ENCODE data around the gene AKR1C1.
"Not testable (repeated sequence)": the region's sequence is repeated elsewhere in the genome, so short reads cannot be mapped to it uniquely, and the experiment has no call there.

The AKR1C1 gene

GRCh38 chr10:4934391-4934987, 28.7 kb upstream of the AKR1C1 start:
- TF ChIP-seq CTCF (conservative IDR thresholded peaks at IDR 0.05; ENCODE audit: control insufficient read depth, insufficient read depth, low read depth, low read length): no peak
- no peak for DNase-seq (ENCODE audit: low read depth)
- no peak overlapping the region for H3K4me3 ChIP-seq (ENCODE audit: control insufficient read depth, low read depth, low read length)

- TF ChIP-seq CTCF (conservative IDR thresholded peaks at IDR 0.05; ENCODE audit: control insufficient read depth, insufficient read depth, low read depth, low read length): no peak
- no peak for DNase-seq (ENCODE audit: low read depth)
- H3K4me3 ChIP-seq (ENCODE audit: control insufficient read depth, low read depth, low read length): no peak overlapping the region
These were observed 25.9 kb upstream of the AKR1C1 start for GRCh38 chr10:4937346-4937745.

GRCh38 chr10:4939224-4940072, 23.8 kb upstream of the AKR1C1 start:
- TF ChIP-seq CTCF (conservative IDR thresholded peaks at IDR 0.05; ENCODE audit: control insufficient read depth, insufficient read depth, low read depth, low read length): no peak
- peak; percentile 51 for DNase-seq (ENCODE audit: low read depth)
- H3K4me3 ChIP-seq (ENCODE audit: control insufficient read depth, low read depth, low read length): no peak overlapping the region

- not testable (repeated sequence) for H3K4me3 ChIP-seq (ENCODE audit: control insufficient read depth, low read depth, low read length); DNase-seq (ENCODE audit: low read depth)
These were observed 23.2 kb upstream of the AKR1C1 start for GRCh38 chr10:4940073-4940428.

GRCh38 chr10:4940909-4941308, 22.3 kb upstream of the AKR1C1 start:
- not testable (repeated sequence) for DNase-seq (ENCODE audit: low read depth); H3K4me3 ChIP-seq (ENCODE audit: control insufficient read depth, low read depth, low read length)

- TF ChIP-seq CTCF (conservative IDR thresholded peaks at IDR 0.05; ENCODE audit: control insufficient read depth, insufficient read depth, low read depth, low read length): no peak
- no peak overlapping the region for H3K4me3 ChIP-seq (ENCODE audit: control insufficient read depth, low read depth, low read length)
- peak; percentile 25 for DNase-seq (ENCODE audit: low read depth)
These were observed 21.5 kb upstream of the AKR1C1 start for GRCh38 chr10:4941540-4942330.

- TF ChIP-seq CTCF (conservative IDR thresholded peaks at IDR 0.05; ENCODE audit: control insufficient read depth, insufficient read depth, low read depth, low read length): peak; percentile 30
- DNase-seq (ENCODE audit: low read depth): peak; percentile 88
- not testable (repeated sequence) for H3K4me3 ChIP-seq (ENCODE audit: control insufficient read depth, low read depth, low read length)
These were observed 20.3 kb upstream of the AKR1C1 start for GRCh38 chr10:4942931-4943330.

GRCh38 chr10:4943416-4943815, 19.8 kb upstream of the AKR1C1 start:
- not testable (repeated sequence) for H3K4me3 ChIP-seq (ENCODE audit: control insufficient read depth, low read depth, low read length); DNase-seq (ENCODE audit: low read depth)

All from fibroblast of mammary gland (primary cell).